H1 (cell line): ENCODE measurements around the gene WFDC8. TPM values are rescaled to one million over a fixed set of nuclear protein-coding genes. Genes with fewer than 3 reads are reported as not detected.

ENCODE experiments used
- CTCF ChIA-PET: fragments of 300-600 bp; sonication (Branson Sonifier 250); formaldehyde crosslinking; loops from one replicate; lab custom pipeline; 2021; ENCODE audit not compliant: partially characterized antibody; lab: Charles Lee
- POLR2A ChIA-PET: fragments of 300-600 bp; sonication (Branson Sonifier 250); formaldehyde crosslinking; loops from one replicate; lab custom pipeline; 2021; ENCODE audit warnings: inconsistent platforms; ENCODE audit not compliant: partially characterized antibody; lab: Charles Lee
- DNase-seq, 2 experiments: peaks; one replicate each; pipeline versions ENCODE4 v3.0.0 to v3.0.0-alpha.2; 2010 to 2022; ENCODE audit warnings: low spot score in 2 of 2, low read depth in 1 of 2, mixed read lengths in 1 of 2
- FAIRE-seq: peaks from 2 replicates; lab custom pipeline; 2011; peaks lifted over from hg19 to GRCh38; lab: Jason Lieb, UNC
- H2AFZ ChIP-seq: 2 replicates; pipeline ENCODE4 v1.8.1; 2012; ENCODE audit warnings: low read length, inconsistent platforms
- H2AK5ac ChIP-seq: 2 replicates; pipeline ENCODE4 v1.6.1; 2013; ENCODE audit warnings: low read depth, low read length
- H2BK120ac ChIP-seq: replicated peaks from 2 replicates; pipeline ENCODE3; 2013; ENCODE audit warnings: low read depth, low read length, inconsistent platforms
- H2BK12ac ChIP-seq: 2 replicates; pipeline ENCODE4 v1.6.1; 2013; ENCODE audit warnings: low read depth, low read length
- H2BK15ac ChIP-seq: 2 replicates; pipeline ENCODE4 v1.6.1; 2013; ENCODE audit warnings: low read length
- H2BK20ac ChIP-seq: 2 replicates; pipeline ENCODE4 v1.6.1; 2013; ENCODE audit warnings: low read length
- H2BK5ac ChIP-seq: 2 replicates; pipeline ENCODE4 v1.6.1; 2013; ENCODE audit warnings: low read depth, low read length
- H3K14ac ChIP-seq: 2 replicates; pipeline ENCODE4 v1.6.1; 2013; ENCODE audit warnings: inconsistent platforms; ENCODE audit not compliant: insufficient read length
- H3K18ac ChIP-seq: 2 replicates; pipeline ENCODE4 v1.6.1; 2013; ENCODE audit warnings: low read length; ENCODE audit errors: extremely low read depth
- H3K23ac ChIP-seq: 2 replicates; pipeline ENCODE4 v1.6.1; 2013; ENCODE audit warnings: inconsistent platforms; ENCODE audit not compliant: insufficient read length
- H3K23me2 ChIP-seq: 2 replicates; pipeline ENCODE4 v1.6.1; 2013; ENCODE audit warnings: low read depth, low read length
- H3K27ac ChIP-seq: 2 replicates; pipeline ENCODE4 v1.6.1; 2011; ENCODE audit warnings: low read depth, low read length, inconsistent platforms
- H3K27me3 ChIP-seq, 4 experiments: replicated peaks in 1 of 4; 1 replicate in 1 of 4; 2 replicates in 3 of 4; pipeline versions ENCODE4 v1.6.1 to v1.8.1; 2011 to 2013; ENCODE audit warnings: low read length in 3 of 4, mild to moderate bottlenecking in 3 of 4, inconsistent platforms in 2 of 4, mixed read lengths in 2 of 4, moderate library complexity in 1 of 4; ENCODE audit not compliant: control insufficient read depth in 3 of 4, insufficient read depth in 3 of 4; ENCODE audit errors: extremely low read depth in 1 of 4
- H3K36me3 ChIP-seq, 4 experiments: 2 replicates each; pipeline versions ENCODE4 v1.6.1 to v1.8.1; 2011 to 2013; ENCODE audit warnings: mild to moderate bottlenecking in 4 of 4, low read length in 3 of 4, moderate library complexity in 2 of 4, control low read depth in 1 of 4, inconsistent platforms in 1 of 4; ENCODE audit not compliant: insufficient read depth in 4 of 4, control insufficient read depth in 2 of 4
- H3K4ac ChIP-seq: replicated peaks from 2 replicates; pipeline ENCODE3; 2013; ENCODE audit warnings: low read length, low read depth, mixed read lengths, inconsistent platforms; ENCODE audit not compliant: insufficient read length
- H3K4me1 ChIP-seq, 4 experiments: replicated peaks in 1 of 4; 1 replicate in 1 of 4; 2 replicates in 3 of 4; pipeline versions ENCODE4 v1.6.1 to v1.8.1; 2011 to 2013; ENCODE audit warnings: low read length in 3 of 4, inconsistent platforms in 2 of 4, mixed read lengths in 1 of 4; ENCODE audit not compliant: insufficient read depth in 4 of 4, control insufficient read depth in 3 of 4
- H3K4me2 ChIP-seq, 2 experiments: 2 replicates each; pipeline versions ENCODE4 v1.6.1 to v1.8.1; 2011 to 2013; ENCODE audit warnings: low read depth in 2 of 2, low read length in 2 of 2, control low read depth in 1 of 2, inconsistent platforms in 1 of 2, mild to moderate bottlenecking in 1 of 2; ENCODE audit not compliant: insufficient read depth in 1 of 2
- H3K4me3 ChIP-seq, 4 experiments: fragments of 200-600, 300-600 bp in 1 of 4; sonication (generic), shearing (Covaris generic), sonication (Bioruptor Twin) in 1 of 4; 2 replicates each; pipeline versions ENCODE4 v1.5.1 to v1.8.1; 2011 to 2016; ENCODE audit warnings: low read length in 4 of 4, low read depth in 3 of 4, control low read depth in 2 of 4, inconsistent platforms in 2 of 4, mild to moderate bottlenecking in 2 of 4, mixed read lengths in 1 of 4, moderate library complexity in 1 of 4; ENCODE audit not compliant: insufficient read depth in 2 of 4; ENCODE audit errors: extremely low read depth in 1 of 4
- H3K56ac ChIP-seq: replicated peaks from 2 replicates; pipeline ENCODE3; 2013; ENCODE audit warnings: low read depth, mild to moderate bottlenecking, mixed read lengths, low read length, inconsistent platforms; ENCODE audit not compliant: insufficient read length
- H3K79me1 ChIP-seq: 2 replicates; pipeline ENCODE4 v1.6.1; 2013; ENCODE audit warnings: low read depth, low read length, control low read depth
- H3K79me2 ChIP-seq, 2 experiments: 2 replicates each; pipeline versions ENCODE4 v1.6.1 to v1.8.1; 2012 to 2013; ENCODE audit warnings: low read length in 2 of 2, mild to moderate bottlenecking in 2 of 2, inconsistent platforms in 1 of 2; ENCODE audit not compliant: insufficient read depth in 2 of 2, control insufficient read depth in 1 of 2
- H3K9ac ChIP-seq, 4 experiments: replicated peaks in 1 of 4; 1 replicate in 1 of 4; 2 replicates in 3 of 4; pipeline versions ENCODE4 v1.6.1 to v1.8.1; 2011 to 2013; ENCODE audit warnings: low read depth in 3 of 4, low read length in 3 of 4, control low read depth in 2 of 4, mild to moderate bottlenecking in 2 of 4, moderate library complexity in 2 of 4, inconsistent platforms in 1 of 4; ENCODE audit errors: extremely low read depth in 1 of 4
- H3K9me3 ChIP-seq, 2 experiments: 2 replicates each; pipeline versions ENCODE4 v1.6.1 to v1.8.1; 2012 to 2013; ENCODE audit warnings: mild to moderate bottlenecking in 2 of 2, moderate library complexity in 2 of 2, control low read depth in 1 of 2, inconsistent platforms in 1 of 2, low read depth in 1 of 2, low read length in 1 of 2, mixed read lengths in 1 of 2; ENCODE audit not compliant: insufficient read depth in 2 of 2
- H4K20me1 ChIP-seq, 2 experiments: replicated peaks in 1 of 2; 2 replicates each; pipeline versions ENCODE3 to v1.8.1; 2011 to 2013; ENCODE audit warnings: inconsistent platforms in 2 of 2, low read length in 2 of 2, mild to moderate bottlenecking in 1 of 2; ENCODE audit not compliant: insufficient read depth in 2 of 2, control insufficient read depth in 1 of 2
- H4K5ac ChIP-seq: 2 replicates; pipeline ENCODE4 v1.6.1; 2013; ENCODE audit warnings: low read length, low read depth, mixed read lengths, inconsistent platforms; ENCODE audit not compliant: insufficient read length
- H4K8ac ChIP-seq: 2 replicates; pipeline ENCODE4 v1.8.0; 2013; ENCODE audit warnings: mild to moderate bottlenecking, moderate library complexity, low read length, inconsistent platforms; ENCODE audit not compliant: insufficient read depth; ENCODE audit errors: extremely low read depth
- H4K91ac ChIP-seq: replicated peaks from 2 replicates; pipeline ENCODE3; 2013; ENCODE audit warnings: low read length, mixed read lengths, inconsistent platforms; ENCODE audit not compliant: insufficient read length
- CTBP2 ChIP-seq: IDR thresholded peaks from 2 replicates; pipeline ENCODE4 v1.7.0; 2011; ENCODE audit warnings: borderline replicate concordance, mild to moderate bottlenecking, moderate library complexity, mixed read lengths, low read length; ENCODE audit not compliant: insufficient read depth, insufficient read length
- FOSL1 ChIP-seq: IDR thresholded peaks from 2 replicates; pipeline ENCODE4 v1.6.1; 2011; ENCODE audit warnings: mild to moderate bottlenecking, low read depth, low read length, moderate library complexity; ENCODE audit not compliant: insufficient read depth
- SP1 ChIP-seq: IDR thresholded peaks from 2 replicates; pipeline ENCODE4 v1.6.1; 2011; ENCODE audit warnings: low read depth, low read length
- WGBS, 2 experiments: shearing (Covaris generic) in 1 of 2; methylation state at CpG; one replicate each; pipeline versions ENCODE4 v1.1.6 to v1.1.7; 2013 to 2015; ENCODE audit warnings: low lambda C conversion rate in 2 of 2, mixed read lengths in 2 of 2, inconsistent platforms in 1 of 2, low coverage in 1 of 2, missing lambda C conversion rate in 1 of 2; ENCODE audit not compliant: insufficient replicate concordance in 2 of 2, insufficient coverage in 1 of 2, insufficient read length in 1 of 2; ENCODE audit errors: extremely low coverage in 1 of 2, missing lambda C conversion rate in 1 of 2; 5-methylcytosine and 5-hydroxymethylcytosine counted together
- polyA plus RNA-seq, 7 experiments: library from polyadenylated mRNA; depleted of rRNA in 3 of 7; stranded (reverse) in 5 of 7; unstranded in 2 of 7; fragments of >200 nt in 5 of 7; fragments of 200-250 nt in 2 of 7; gene quantifications; 1 replicate in 5 of 7; 2 replicates in 1 of 7; 4 replicates in 1 of 7; pipeline versions ENCODE4 v1.2.1 to v1.2.3, GENCODE V29; 2011 to 2013; ENCODE audit warnings: missing spikeins in 2 of 7, mixed read lengths in 2 of 7
- total RNA-seq: library from RNA; stranded (reverse); fragmentation: NEBNext Ultra II Directional; extraction: Animal tissue kit (Norgen Biotek cat#: 25700); gene quantifications from 2 replicates; pipeline ENCODE4 v1.2.1, GENCODE V29; 2021

The WFDC8 gene
- total and polyA plus RNA-seq, 2 of the 8 experiments (the other 6 are each of a cell fraction or from before 2014, with no cell fraction given), result not detected

DNA sequence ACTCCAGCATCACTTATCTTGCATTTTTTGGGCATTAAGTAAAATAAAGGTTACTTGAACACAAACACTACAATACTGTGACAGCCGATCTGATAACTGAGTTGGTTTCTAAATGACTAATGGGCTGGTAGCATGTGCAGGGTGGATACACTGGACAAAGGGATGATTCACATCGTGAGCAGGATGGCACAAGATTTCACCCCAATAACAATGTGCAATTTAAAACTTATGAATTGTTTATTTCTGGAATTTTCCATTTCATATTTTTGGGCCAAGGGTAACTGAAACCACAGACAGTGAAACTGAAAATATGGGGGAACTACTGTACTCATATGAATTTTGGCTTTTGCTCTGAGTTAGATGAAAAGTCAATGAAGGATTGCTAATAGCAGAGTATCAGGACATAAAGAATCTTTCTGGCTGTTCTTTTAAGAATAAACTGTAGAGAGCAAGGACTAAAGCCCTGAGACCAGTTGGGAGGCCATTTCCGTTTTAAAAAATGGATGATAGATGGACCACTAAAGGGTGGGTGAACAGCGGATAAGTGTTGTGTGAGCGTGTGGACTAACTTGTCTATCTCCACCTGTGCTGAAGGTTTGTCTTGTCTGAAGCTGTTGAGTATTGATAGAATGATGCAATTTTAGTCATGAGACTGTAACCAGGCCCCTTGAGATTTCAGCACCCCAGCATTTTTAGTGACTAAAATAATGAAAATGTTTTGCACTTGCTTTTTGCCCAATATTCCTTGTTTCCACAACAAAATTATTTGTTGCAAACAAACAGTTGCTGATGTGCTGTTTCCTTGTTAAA lies 71.9 kb downstream of the WFDC8 start:
- Histone ChIP-seq H2BK20ac (no peak overlapping the region), H3K23ac (no peak overlapping the region), H4K5ac (no peak overlapping the region), H4K8ac (no peak overlapping the region), H3K56ac (no peak overlapping the region), H4K20me1 (no peaks in the 10 kb centered on the region), H2BK5ac (no peak overlapping the region), H2BK12ac (no peak overlapping the region), H3K4me1 (no peaks in the 10 kb centered on the region; a peak in 1 of 7 replicates), H2AK5ac (no peak overlapping the region), H3K4me2 (no peak overlapping the region), H3K4ac (no peak overlapping the region), H3K4me3 (no peak overlapping the region), H3K79me2 (no peaks in the 10 kb centered on the region), H4K91ac (no peak overlapping the region), H2AFZ (no peak overlapping the region), H3K36me3 (no peaks in the 10 kb centered on the region), H3K18ac (no peak overlapping the region), H2BK120ac (no peak overlapping the region), H2BK15ac (no peak overlapping the region), H3K27me3 (no peaks in the 10 kb centered on the region), H3K14ac (no peak overlapping the region), H3K27ac (no peak overlapping the region), H3K9ac (no peak overlapping the region), H3K9me3 (no peaks in the 10 kb centered on the region), H3K23me2 (no peaks in the 10 kb centered on the region; the same call in 1 of the 2 replicates), H3K79me1 (no peaks in the 10 kb centered on the region)
- FAIRE-seq, result no peak
- DNase-seq, result no peak
- WGBS, 2 experiments, result 90% methylated on average over 5 of the region's 5 CpGs; no CpG with 5 or more reads in 1 of the 2 experiments
- ChIA-PET POLR2A (no interaction called here), CTCF (interaction anchor here (0.7 to 0.8 kb wide), 2 partner anchors 187 to 188 kb away, joined by 3 read pairs; no protein-coding TSS in a partner anchor)
- no peak for TF ChIP-seq CTBP2
- no peak for TF ChIP-seq FOSL1
- TF ChIP-seq SP1, result no peak
